GM04504 (cell line): Measurements from ENCODE around the gene TAF12.
A peak's percentile ranks its signal among the peaks of the same experiment; 100 is the strongest.

Source experiments
- DNase-seq: peaks from one replicate; pipeline ENCODE4 v3.0.0-alpha.2; 2012; ENCODE audit warnings: low read depth

TAF12 gene

GRCh38 chr1:28581531-28582247 is 61.2 kb downstream of the TAF12 start:
- DNase-seq: peak; percentile 89

GRCh38 chr1:28580722-28581530 is 61.9 kb downstream of the TAF12 start:
- DNase-seq: no peak

- DNase-seq: no peak
These were observed 63.5 kb downstream of the TAF12 start for GRCh38 chr1:28579401-28579800.

GRCh38 chr1:28578696-28579218 is 64.1 kb downstream of the TAF12 start:
- DNase-seq: no peak

GRCh38 chr1:28577738-28578536 is 64.9 kb downstream of the TAF12 start:
- DNase-seq: no peak

GRCh38 chr1:28577052-28577678 is 65.7 kb downstream of the TAF12 start:
- no peak for DNase-seq

- DNase-seq: no peak
These were observed 69.3 kb downstream of the TAF12 start for GRCh38 chr1:28573564-28573963.

- DNase-seq: peak; percentile 16
These were observed 70.0 kb downstream of the TAF12 start for GRCh38 chr1:28572891-28573290.

GRCh38 chr1:28571911-28572310 is 71.0 kb downstream of the TAF12 start:
- DNase-seq: no peak

GRCh38 chr1:28566931-28567330 is 75.9 kb downstream of the TAF12 start:
- no peak for DNase-seq

GRCh38 chr1:28565726-28566125 is 77.1 kb downstream of the TAF12 start:
- DNase-seq: no peak

GRCh38 chr1:28565040-28565439 is 77.8 kb downstream of the TAF12 start:
- no peak for DNase-seq

- DNase-seq: no peak
These were observed 78.6 kb downstream of the TAF12 start for GRCh38 chr1:28564310-28564709.

- no peak for DNase-seq
These were observed 82.0 kb downstream of the TAF12 start for GRCh38 chr1:28560886-28561285.
